K562 (cell line): Measurements from ENCODE around the gene PGS1. TPM values are rescaled to one million over a fixed set of nuclear protein-coding genes. Genes with fewer than 3 reads are reported as not detected.
A peak's percentile ranks its signal among the peaks of the same experiment; 100 is the strongest.

Experiments
- BRF2 ChIP-seq: IDR thresholded peaks from 3 replicates; pipeline ENCODE4 v1.6.1; 2011; ENCODE audit warnings: borderline replicate concordance, mild to moderate bottlenecking; ENCODE audit not compliant: insufficient read length, insufficient read depth
- KHSRP ChIP-seq: fragments of 450-650 bp; IDR thresholded peaks from 2 replicates; pipeline ENCODE4 v1.6.1; 2017
- LARP7 ChIP-seq: fragments of 450-650 bp; IDR thresholded peaks from 2 replicates; pipeline ENCODE4 v1.6.1; 2016
- MTA1 ChIP-seq: fragments of 450-650 bp; IDR thresholded peaks from 2 replicates; pipeline ENCODE4 v1.6.1; 2017; ENCODE audit warnings: borderline replicate concordance
- NCOA6 ChIP-seq: fragments of 450-650 bp; IDR thresholded peaks from 2 replicates; pipeline ENCODE4 v1.6.1; 2017; ENCODE audit warnings: mild to moderate bottlenecking
- PHB2 ChIP-seq: fragments of 450-650 bp; IDR thresholded peaks from 2 replicates; pipeline ENCODE4 v1.6.1; 2017; ENCODE audit warnings: low read depth
- PKNOX1 ChIP-seq: fragments of 450-650 bp; IDR thresholded peaks from 2 replicates; pipeline ENCODE4 v1.6.1; 2016
- SREBF2 ChIP-seq: sonication (generic); formaldehyde crosslinking; IDR thresholded peaks from 2 replicates; pipeline ENCODE4 v1.4.0; 2020; ENCODE audit warnings: mild to moderate bottlenecking, missing genetic modification reagents
- SRSF3 ChIP-seq: fragments of 200-400 bp; formaldehyde crosslinking; IDR thresholded peaks from 2 replicates; pipeline ENCODE4 v1.6.1; 2016; ENCODE audit warnings: mild to moderate bottlenecking, low read length, moderate library complexity; ENCODE audit not compliant: insufficient read depth
- STAT5A ChIP-seq: IDR thresholded peaks from 2 replicates; pipeline ENCODE4 v1.6.1; 2012; ENCODE audit warnings: low read length, inconsistent platforms, borderline replicate concordance
- TBP ChIP-seq: optimal IDR thresholded peaks from 2 replicates; pipeline ENCODE3; 2011; ENCODE audit warnings: low read depth, low read length, improper control_type of control experiment
- TCF3 ChIP-seq: sonication (generic); formaldehyde crosslinking; IDR thresholded peaks from 2 replicates; pipeline ENCODE4 v1.4.0; 2020; ENCODE audit warnings: mild to moderate bottlenecking, missing genetic modification reagents
- THRAP3 ChIP-seq: fragments of 450-650 bp; IDR thresholded peaks from 2 replicates; pipeline ENCODE4 v1.6.1; 2016; ENCODE audit warnings: mild to moderate bottlenecking, inconsistent platforms, borderline replicate concordance
- TSC22D4 ChIP-seq: fragments of 450-650 bp; IDR thresholded peaks from 2 replicates; pipeline ENCODE4 v1.6.1; 2016; ENCODE audit warnings: missing genetic modification characterization, missing biosample characterization, control low read depth
- ZFP30 ChIP-seq: fragments of 250-450 bp; sonication (Bioruptor Pico); IDR thresholded peaks from 2 replicates; pipeline ENCODE4 v1.8.0; 2022; ENCODE audit warnings: moderate library complexity, mild to moderate bottlenecking, inconsistent platforms, borderline replicate concordance
- ZKSCAN8 ChIP-seq: fragments of 200-800 bp; sonication (Bioruptor generic); IDR thresholded peaks from 2 replicates; pipeline ENCODE4 v1.6.1; 2016; ENCODE audit warnings: missing genetic modification characterization, missing compliant biosample characterization
- ZNF24 ChIP-seq: fragments of 450-650 bp; IDR thresholded peaks from 2 replicates; pipeline ENCODE4 v1.6.1; 2016
- polyA plus RNA-seq, 8 experiments: library from polyadenylated mRNA; depleted of rRNA in 4 of 8; stranded (reverse) in 5 of 8; unstranded in 3 of 8; fragments of >200 nt; fragmentation: Nextera tagmentation in 2 of 8; fragmentation: Illumina TruSeq in 1 of 8; extraction: Ambion mirVana in 2 of 8; extraction: Trizol in 1 of 8; gene quantifications; 2 replicates each; pipeline versions ENCODE4 v1.2.1 to v1.2.3, GENCODE V29; 2011 to 2014; ENCODE audit warnings: inconsistent platforms in 1 of 8, missing spikeins in 1 of 8
- total RNA-seq, 7 experiments: library from RNA; depleted of rRNA in 6 of 7; stranded (reverse); fragments of >200 nt in 6 of 7; fragmentation: Illumina TruSeq in 2 of 7; extraction: Trizol in 2 of 7; gene quantifications; 2 replicates each; pipeline versions ENCODE4 v1.2.1 to v1.2.3, GENCODE V29; 2011 to 2021; ENCODE audit warnings: low replicate concordance in 1 of 7
- TF ChIP-seq, protein P1 (sequence below): IDR thresholded peaks from 2 replicates; pipeline ENCODE4 v1.6.1; 2011; ENCODE audit warnings: borderline replicate concordance, low read depth, mild to moderate bottlenecking, moderate library complexity, low read length; ENCODE audit not compliant: insufficient read depth, poor library complexity, severe bottlenecking
- TF ChIP-seq, protein P2 (sequence below): fragments of 450-650 bp; IDR thresholded peaks from 2 replicates; pipeline ENCODE4 v1.6.1; 2016; ENCODE audit warnings: mild to moderate bottlenecking

PGS1 gene
- total and polyA plus RNA-seq, 9 of the 15 experiments (the other 6 are each of a cell fraction or from before 2014, with no cell fraction given), result 1.3 to 39.4 (median 22.3) TPM

DNA sequence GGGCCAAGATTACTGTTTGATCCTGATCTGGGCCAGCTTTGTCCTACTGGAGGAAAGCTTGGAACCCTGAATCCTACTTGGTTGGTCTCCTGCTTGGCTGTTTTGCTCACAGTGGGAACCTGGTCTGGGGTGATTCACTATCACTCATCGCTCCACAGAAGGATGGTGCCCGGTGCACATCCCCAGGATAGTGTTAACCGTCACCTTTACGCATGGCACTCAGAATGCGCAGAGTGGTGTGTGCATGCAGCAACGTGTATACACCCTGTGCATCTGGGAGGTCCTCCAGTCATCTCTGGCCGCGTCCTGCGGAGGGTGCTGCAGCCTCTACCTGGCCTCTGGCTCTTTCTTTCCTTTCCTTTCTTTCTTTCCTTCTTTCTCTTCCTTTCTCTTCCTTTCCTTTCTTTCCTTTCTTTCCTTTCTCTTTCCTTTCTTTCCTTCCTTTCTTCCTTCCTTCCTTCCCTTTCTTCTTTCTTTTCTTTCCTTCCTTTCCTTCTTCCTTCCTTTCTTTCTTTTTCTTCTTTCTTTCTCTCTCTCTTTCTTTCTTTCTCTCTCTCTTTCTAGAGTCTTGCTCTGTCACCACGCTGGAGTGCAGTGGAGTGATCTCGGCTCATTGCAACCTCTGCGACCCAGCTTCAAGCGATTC lies 31.7 kb upstream of the PGS1 start (continued):
- TF ChIP-seq TCF3 (CRISPR knock-in tag) (no peak), ZFP30 (no peak), KHSRP (no peak), MTA1 (peak; percentile 77; the same call in 1 of the 2 replicates), PHB2 (0 out of 2 replicates have a peak, but pooled peaks have one; percentile 44), LARP7 (0 out of 2 replicates have a peak, but pooled peaks have one; percentile 46), BRF2 (no peak), NCOA6 (no peak), STAT5A (no peak), PKNOX1 (no peak), ZKSCAN8 (no peak), SREBF2 (CRISPR knock-in tag) (no peak), ZNF24 (no peak), TBP (no peak), SRSF3 (no peak), TSC22D4 (no peak), THRAP3 (0 out of 2 replicates have a peak, but pooled peaks have one; percentile 84)
- TF ChIP-seq, protein P1, sequence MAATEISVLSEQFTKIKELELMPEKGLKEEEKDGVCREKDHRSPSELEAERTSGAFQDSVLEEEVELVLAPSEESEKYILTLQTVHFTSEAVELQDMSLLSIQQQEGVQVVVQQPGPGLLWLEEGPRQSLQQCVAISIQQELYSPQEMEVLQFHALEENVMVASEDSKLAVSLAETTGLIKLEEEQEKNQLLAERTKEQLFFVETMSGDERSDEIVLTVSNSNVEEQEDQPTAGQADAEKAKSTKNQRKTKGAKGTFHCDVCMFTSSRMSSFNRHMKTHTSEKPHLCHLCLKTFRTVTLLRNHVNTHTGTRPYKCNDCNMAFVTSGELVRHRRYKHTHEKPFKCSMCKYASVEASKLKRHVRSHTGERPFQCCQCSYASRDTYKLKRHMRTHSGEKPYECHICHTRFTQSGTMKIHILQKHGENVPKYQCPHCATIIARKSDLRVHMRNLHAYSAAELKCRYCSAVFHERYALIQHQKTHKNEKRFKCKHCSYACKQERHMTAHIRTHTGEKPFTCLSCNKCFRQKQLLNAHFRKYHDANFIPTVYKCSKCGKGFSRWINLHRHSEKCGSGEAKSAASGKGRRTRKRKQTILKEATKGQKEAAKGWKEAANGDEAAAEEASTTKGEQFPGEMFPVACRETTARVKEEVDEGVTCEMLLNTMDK, result no peak
- TF ChIP-seq, protein P2, sequence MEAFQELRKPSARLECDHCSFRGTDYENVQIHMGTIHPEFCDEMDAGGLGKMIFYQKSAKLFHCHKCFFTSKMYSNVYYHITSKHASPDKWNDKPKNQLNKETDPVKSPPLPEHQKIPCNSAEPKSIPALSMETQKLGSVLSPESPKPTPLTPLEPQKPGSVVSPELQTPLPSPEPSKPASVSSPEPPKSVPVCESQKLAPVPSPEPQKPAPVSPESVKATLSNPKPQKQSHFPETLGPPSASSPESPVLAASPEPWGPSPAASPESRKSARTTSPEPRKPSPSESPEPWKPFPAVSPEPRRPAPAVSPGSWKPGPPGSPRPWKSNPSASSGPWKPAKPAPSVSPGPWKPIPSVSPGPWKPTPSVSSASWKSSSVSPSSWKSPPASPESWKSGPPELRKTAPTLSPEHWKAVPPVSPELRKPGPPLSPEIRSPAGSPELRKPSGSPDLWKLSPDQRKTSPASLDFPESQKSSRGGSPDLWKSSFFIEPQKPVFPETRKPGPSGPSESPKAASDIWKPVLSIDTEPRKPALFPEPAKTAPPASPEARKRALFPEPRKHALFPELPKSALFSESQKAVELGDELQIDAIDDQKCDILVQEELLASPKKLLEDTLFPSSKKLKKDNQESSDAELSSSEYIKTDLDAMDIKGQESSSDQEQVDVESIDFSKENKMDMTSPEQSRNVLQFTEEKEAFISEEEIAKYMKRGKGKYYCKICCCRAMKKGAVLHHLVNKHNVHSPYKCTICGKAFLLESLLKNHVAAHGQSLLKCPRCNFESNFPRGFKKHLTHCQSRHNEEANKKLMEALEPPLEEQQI, result no peak
